Measurements from ENCODE around the gene PKP1.

PKP1 gene

GRCh38 chr1:201381130-201381529 lies 97.8 kb downstream of the PKP1 start:
- TF ChIP-seq EZH2 (IDR thresholded peaks at IDR 0.05; ENCODE audit: borderline replicate concordance, low read depth, low read length, severe bottlenecking) (no peak), CTCF (IDR thresholded peaks at IDR 0.05; ENCODE audit: borderline replicate concordance, extremely low read depth, low read length, poor library complexity, severe bottlenecking) (no peak)
- no peak for DNase-seq
- H3K79me2 ChIP-seq (ENCODE audit: insufficient read depth, low read length): no peaks in the 10 kb centered on the region
- H3K27me3 ChIP-seq (ENCODE audit: insufficient read depth, low read length, poor library complexity): peaks cover 19% of the 10 kb centered on the region
- H3K9me3 ChIP-seq (ENCODE audit: insufficient read depth, low read length, severe bottlenecking): no peaks in the 10 kb centered on the region
- H4K20me1 ChIP-seq (ENCODE audit: insufficient read depth, low read length): peaks cover 2% of the 10 kb centered on the region; the same call in 1 of the 2 replicates
- no peak overlapping the region for H3K27ac ChIP-seq (ENCODE audit: low read length)
- ATAC-seq (ENCODE audit: insufficient read depth, low read depth): no peak
- no peaks in the 10 kb centered on the region for H3K4me1 ChIP-seq (ENCODE audit: insufficient read depth, low read length)
- H3K9ac ChIP-seq (ENCODE audit: low read depth, low read length): no peak overlapping the region
- H3K4me2 ChIP-seq (ENCODE audit: insufficient read depth, low read length): no peak overlapping the region
- H2AFZ ChIP-seq (ENCODE audit: low read depth, low read length): no peak overlapping the region
- H3K4me3 ChIP-seq (ENCODE audit: low read depth in 1 of 2, low read length in 2 of 2): no peak overlapping the region
- H3K36me3 ChIP-seq (ENCODE audit: insufficient read depth, low read length): no peaks in the 10 kb centered on the region

Data from DND-41 (cell line).